ENCODE results near the gene SMIM44.

SMIM44 gene

DNA sequence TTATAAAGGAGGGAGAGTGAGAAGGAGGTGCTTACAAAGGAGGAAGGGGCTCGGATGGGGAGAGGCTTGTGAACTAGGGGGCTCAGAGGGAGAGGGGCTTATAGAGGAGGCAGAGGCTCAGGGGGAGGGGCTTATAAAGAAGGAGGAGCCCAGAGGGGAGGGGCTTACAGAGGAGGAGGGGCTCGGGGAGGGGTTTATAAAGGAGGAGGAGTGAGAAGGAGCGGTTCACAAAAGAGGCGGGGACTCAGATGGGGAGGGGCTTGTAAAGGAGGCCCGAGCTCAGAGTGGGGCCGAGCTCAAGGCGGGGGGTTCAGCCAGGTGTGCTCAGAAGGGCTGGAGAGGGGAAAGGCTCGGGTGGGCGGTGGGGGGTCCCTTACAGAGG, 3.4 kb downstream of the SMIM44 start:
- Histone ChIP-seq H3K27ac (ENCODE audit: low read length) (no peak overlapping the region), H3K4me3 (ENCODE audit: low read length) (no peak overlapping the region), H4K20me1 (ENCODE audit: insufficient read depth, low read length) (no peaks in the 10 kb centered on the region), H2AFZ (ENCODE audit: low read length) (no peak overlapping the region), H3K79me2 (ENCODE audit: low read length) (no peaks in the 10 kb centered on the region), H3K27me3 (replicated peaks; ENCODE audit: insufficient read depth, low read length) (peaks cover 88% of the 10 kb centered on the region), H3F3A (ENCODE audit: insufficient read depth, low read length) (no peaks in the 10 kb centered on the region), H3K9ac (ENCODE audit: low read length) (no peak overlapping the region), H3K36me3 (replicated peaks; ENCODE audit: insufficient read depth, low read length) (no peaks in the 10 kb centered on the region), H3K4me1 (ENCODE audit: low read length) (no peaks in the 10 kb centered on the region), H3K9me2 (replicated peaks; ENCODE audit: insufficient read depth, low read length) (no peaks in the 10 kb centered on the region), H3K9me3 (replicated peaks; ENCODE audit: insufficient read depth, low read length) (no peaks in the 10 kb centered on the region), H3K4me2 (ENCODE audit: low read depth, low read length) (no peak overlapping the region)
- DNase-seq: no peak
- TF ChIP-seq, protein P1, sequence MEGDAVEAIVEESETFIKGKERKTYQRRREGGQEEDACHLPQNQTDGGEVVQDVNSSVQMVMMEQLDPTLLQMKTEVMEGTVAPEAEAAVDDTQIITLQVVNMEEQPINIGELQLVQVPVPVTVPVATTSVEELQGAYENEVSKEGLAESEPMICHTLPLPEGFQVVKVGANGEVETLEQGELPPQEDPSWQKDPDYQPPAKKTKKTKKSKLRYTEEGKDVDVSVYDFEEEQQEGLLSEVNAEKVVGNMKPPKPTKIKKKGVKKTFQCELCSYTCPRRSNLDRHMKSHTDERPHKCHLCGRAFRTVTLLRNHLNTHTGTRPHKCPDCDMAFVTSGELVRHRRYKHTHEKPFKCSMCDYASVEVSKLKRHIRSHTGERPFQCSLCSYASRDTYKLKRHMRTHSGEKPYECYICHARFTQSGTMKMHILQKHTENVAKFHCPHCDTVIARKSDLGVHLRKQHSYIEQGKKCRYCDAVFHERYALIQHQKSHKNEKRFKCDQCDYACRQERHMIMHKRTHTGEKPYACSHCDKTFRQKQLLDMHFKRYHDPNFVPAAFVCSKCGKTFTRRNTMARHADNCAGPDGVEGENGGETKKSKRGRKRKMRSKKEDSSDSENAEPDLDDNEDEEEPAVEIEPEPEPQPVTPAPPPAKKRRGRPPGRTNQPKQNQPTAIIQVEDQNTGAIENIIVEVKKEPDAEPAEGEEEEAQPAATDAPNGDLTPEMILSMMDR (IDR thresholded peaks at IDR 0.05; ENCODE audit: low read length): no peak
- TF ChIP-seq EZH2 (optimal IDR thresholded peaks at IDR 0.05; ENCODE audit: low read depth, low read length) (no peak), EZH2phosphoT487 (IDR thresholded peaks at IDR 0.05; ENCODE audit: low read length) (no peak)

DNA sequence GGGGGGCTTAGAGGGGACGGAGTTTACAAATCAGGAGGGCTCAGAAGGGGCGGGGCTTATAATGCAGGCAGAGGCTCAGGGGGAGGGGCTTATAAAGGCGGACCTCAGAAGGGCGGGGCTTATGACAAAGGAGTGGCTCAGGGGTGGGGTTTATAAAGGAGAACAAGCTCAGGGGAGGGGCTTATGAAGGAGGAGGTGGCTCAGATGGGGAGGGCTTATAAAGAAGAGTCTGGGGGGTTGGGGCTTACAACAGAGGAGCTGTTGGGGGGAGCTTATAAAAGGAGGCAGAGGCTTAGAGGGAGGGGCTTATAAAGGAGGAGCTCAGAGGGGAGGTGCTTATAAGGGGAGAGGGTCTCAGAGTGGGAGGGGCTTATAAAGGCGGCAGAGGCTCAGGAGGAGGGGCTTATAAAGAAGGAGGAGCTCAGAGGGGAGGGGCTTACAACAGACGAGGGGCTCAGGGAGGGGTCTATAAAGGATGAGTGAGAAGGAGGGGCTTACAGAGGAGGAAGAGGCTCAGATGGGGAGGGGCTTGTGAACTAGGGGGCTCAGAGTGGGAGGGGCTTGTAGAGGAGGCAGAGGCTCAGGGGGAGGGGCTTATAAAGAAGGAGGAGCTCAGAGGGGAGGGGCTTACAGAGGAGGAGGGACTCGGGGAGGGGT, 3.9 kb downstream of the SMIM44 start:
- no peaks in the 10 kb centered on the region for H3K9me2 ChIP-seq (replicated peaks; ENCODE audit: insufficient read depth, low read length)
- H3K4me3 ChIP-seq (ENCODE audit: low read length): no peak overlapping the region
- H3K79me2 ChIP-seq (ENCODE audit: low read length): no peaks in the 10 kb centered on the region
- peaks cover 88% of the 10 kb centered on the region for H3K27me3 ChIP-seq (replicated peaks; ENCODE audit: insufficient read depth, low read length)
- H3K9ac ChIP-seq (ENCODE audit: low read length): no peak overlapping the region
- TF ChIP-seq EZH2 (optimal IDR thresholded peaks at IDR 0.05; ENCODE audit: low read depth, low read length) (no peak), EZH2phosphoT487 (IDR thresholded peaks at IDR 0.05; ENCODE audit: low read length) (no peak)
- TF ChIP-seq, protein P1 (IDR thresholded peaks at IDR 0.05; ENCODE audit: low read length): no peak
- DNase-seq: peak; percentile 26
- H2AFZ ChIP-seq (ENCODE audit: low read length): no peak overlapping the region
- no peaks in the 10 kb centered on the region for H4K20me1 ChIP-seq (ENCODE audit: insufficient read depth, low read length)
- H3K27ac ChIP-seq (ENCODE audit: low read length): no peak overlapping the region
- H3K36me3 ChIP-seq (replicated peaks; ENCODE audit: insufficient read depth, low read length): no peaks in the 10 kb centered on the region
- no peaks in the 10 kb centered on the region for H3F3A ChIP-seq (ENCODE audit: insufficient read depth, low read length)
- H3K4me1 ChIP-seq (ENCODE audit: low read length): no peaks in the 10 kb centered on the region
- no peaks in the 10 kb centered on the region for H3K9me3 ChIP-seq (replicated peaks; ENCODE audit: insufficient read depth, low read length)
- no peak overlapping the region for H3K4me2 ChIP-seq (ENCODE audit: low read depth, low read length)

DNA sequence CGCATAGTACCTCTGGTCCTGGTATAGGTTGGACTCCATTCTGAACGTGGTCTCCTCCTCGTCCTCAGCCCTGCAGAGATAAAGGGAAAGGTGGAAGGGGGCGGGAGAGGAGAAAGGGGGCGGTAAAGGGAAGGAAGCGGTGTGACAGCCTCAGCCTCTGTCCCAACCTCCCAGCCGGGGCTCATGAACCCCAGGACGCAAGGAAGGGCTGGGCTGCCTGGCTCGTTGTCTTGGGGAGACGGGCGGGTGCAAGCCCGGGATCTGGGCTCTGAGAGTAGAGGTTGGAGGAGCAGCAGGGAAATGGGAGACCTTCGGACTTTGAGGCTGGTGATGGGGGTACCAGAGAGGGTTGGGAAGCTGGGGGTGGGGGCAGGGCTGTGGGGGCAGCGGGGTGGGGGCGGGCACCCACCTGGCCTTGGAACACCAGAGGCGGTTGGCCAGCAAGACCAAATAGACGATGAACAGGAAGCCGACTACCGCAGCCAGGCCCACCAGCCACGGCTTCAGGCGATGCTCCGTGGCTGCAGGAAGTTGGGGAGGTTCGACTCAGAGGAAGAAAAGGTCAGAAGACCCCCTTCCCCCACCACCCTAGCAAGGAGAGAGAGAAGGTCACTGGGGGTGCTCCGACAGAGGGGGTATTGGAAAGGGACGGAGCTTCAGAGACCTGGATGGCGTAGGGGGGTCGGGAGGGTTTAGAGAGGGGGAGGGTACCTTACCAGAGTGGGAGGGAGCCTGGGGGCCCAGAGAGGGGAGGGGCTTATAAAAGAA, 4.6 kb downstream of the SMIM44 start:
- no peak overlapping the region for H3K27ac ChIP-seq (ENCODE audit: low read length)
- H3K79me2 ChIP-seq (ENCODE audit: low read length): no peaks in the 10 kb centered on the region
- no peaks in the 10 kb centered on the region for H3K36me3 ChIP-seq (replicated peaks; ENCODE audit: insufficient read depth, low read length)
- no peak overlapping the region for H3K4me2 ChIP-seq (ENCODE audit: low read depth, low read length)
- no peak overlapping the region for H3K9ac ChIP-seq (ENCODE audit: low read length)
- H3K4me3 ChIP-seq (ENCODE audit: low read length): no peak overlapping the region
- TF ChIP-seq, protein P1 (IDR thresholded peaks at IDR 0.05; ENCODE audit: low read length): no peak
- TF ChIP-seq EZH2 (optimal IDR thresholded peaks at IDR 0.05; ENCODE audit: low read depth, low read length): no peak
- TF ChIP-seq EZH2phosphoT487 (IDR thresholded peaks at IDR 0.05; ENCODE audit: low read length): no peak
- no peaks in the 10 kb centered on the region for H3F3A ChIP-seq (ENCODE audit: insufficient read depth, low read length)
- DNase-seq: no peak
- H3K4me1 ChIP-seq (ENCODE audit: low read length): no peaks in the 10 kb centered on the region
- H4K20me1 ChIP-seq (ENCODE audit: insufficient read depth, low read length): no peaks in the 10 kb centered on the region
- no peaks in the 10 kb centered on the region for H3K9me2 ChIP-seq (replicated peaks; ENCODE audit: insufficient read depth, low read length)
- H3K27me3 ChIP-seq (replicated peaks; ENCODE audit: insufficient read depth, low read length): peaks cover 88% of the 10 kb centered on the region
- H3K9me3 ChIP-seq (replicated peaks; ENCODE audit: insufficient read depth, low read length): no peaks in the 10 kb centered on the region
- H2AFZ ChIP-seq (ENCODE audit: low read length): no peak overlapping the region
